ENCODE data around the gene LUZP1. TPM values are rescaled to one million over a fixed set of nuclear protein-coding genes. Genes with fewer than 3 reads are reported as not detected.

The LUZP1 gene
- total and polyA plus RNA-seq, 10 of the 15 experiments (the other 5 are each of a cell fraction or from before 2014, with no cell fraction given), result 11.3 to 28.2 (median 17.3) TPM

GRCh38 chr1:23210351-23210785 lies 41.7 kb upstream of the LUZP1 start (continued):
- TF ChIP-seq TCF7 (IDR thresholded peaks at IDR 0.05; ENCODE audit: borderline replicate concordance) (no peak), BACH1 (IDR thresholded peaks at IDR 0.05; ENCODE audit: borderline replicate concordance) (no peak), BRCA1 (IDR thresholded peaks at IDR 0.05; ENCODE audit: low read depth, low read length) (no peak)
- TF ChIP-seq, protein P1, sequence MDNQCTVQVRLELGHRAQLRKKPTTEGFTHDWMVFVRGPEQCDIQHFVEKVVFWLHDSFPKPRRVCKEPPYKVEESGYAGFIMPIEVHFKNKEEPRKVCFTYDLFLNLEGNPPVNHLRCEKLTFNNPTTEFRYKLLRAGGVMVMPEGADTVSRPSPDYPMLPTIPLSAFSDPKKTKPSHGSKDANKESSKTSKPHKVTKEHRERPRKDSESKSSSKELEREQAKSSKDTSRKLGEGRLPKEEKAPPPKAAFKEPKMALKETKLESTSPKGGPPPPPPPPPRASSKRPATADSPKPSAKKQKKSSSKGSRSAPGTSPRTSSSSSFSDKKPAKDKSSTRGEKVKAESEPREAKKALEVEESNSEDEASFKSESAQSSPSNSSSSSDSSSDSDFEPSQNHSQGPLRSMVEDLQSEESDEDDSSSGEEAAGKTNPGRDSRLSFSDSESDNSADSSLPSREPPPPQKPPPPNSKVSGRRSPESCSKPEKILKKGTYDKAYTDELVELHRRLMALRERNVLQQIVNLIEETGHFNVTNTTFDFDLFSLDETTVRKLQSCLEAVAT (IDR thresholded peaks at IDR 0.05), result no peak

DNA sequence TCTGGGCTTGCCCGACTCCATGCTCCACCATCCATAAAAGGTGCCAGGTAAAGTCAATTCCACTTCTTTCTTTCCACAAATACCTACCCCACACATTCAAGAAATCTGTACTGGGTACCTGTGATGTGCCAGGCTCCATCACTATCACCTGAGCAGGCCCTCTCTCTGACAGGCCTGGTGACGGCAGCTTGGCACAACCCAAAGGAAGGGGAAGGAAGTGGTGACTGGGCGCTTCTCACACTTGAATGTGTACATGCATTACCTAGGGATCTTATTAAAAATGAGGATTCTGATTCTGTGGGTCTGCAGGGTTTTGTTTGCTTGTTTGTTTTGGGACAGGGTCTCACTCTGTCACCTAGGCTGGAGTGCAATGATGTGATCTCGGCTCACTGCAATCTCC lies 41.1 kb upstream of the LUZP1 start:
- DNase-seq (ENCODE audit: low read depth, low spot score), result no peak
- WGBS (ENCODE audit: insufficient coverage, insufficient replicate concordance, low lambda C conversion rate, missing lambda C conversion rate), result 39% methylated on average over 4 of the region's 4 CpGs
- intact Hi-C loops (cut with micrococcal nuclease; ENCODE audit: unreplicated experiment), result loop anchor here (10.0 kb wide), 1 partner anchor 65 kb away; no protein-coding TSS in a partner anchor
- no peak for FAIRE-seq
- Histone ChIP-seq H3K4me1 (ENCODE audit: control insufficient read depth, insufficient read depth, low read length) (peaks cover 3% of the 10 kb centered on the region), H3K9me3 (replicated peaks; ENCODE audit: control insufficient read depth, insufficient read depth, low read length) (no peaks in the 10 kb centered on the region), H3K27me3 (replicated peaks in 1 of 2; ENCODE audit: control insufficient read depth in 2 of 2, insufficient read depth in 2 of 2, low read length in 1 of 2) (peaks cover 0 to 1% of the 10 kb centered on the region in 2 experiments; a peak in 1 of 4 replicates), H3K4me2 (ENCODE audit: control insufficient read depth, insufficient read depth) (no peak overlapping the region), H3K4me3 (no peak overlapping the region), H3K9ac (ENCODE audit: control insufficient read depth, insufficient read depth, low read length) (no peak overlapping the region), H3K79me2 (ENCODE audit: control insufficient read depth, insufficient read depth, low read length) (no peaks in the 10 kb centered on the region), H3K36me3 (ENCODE audit: control insufficient read depth in 2 of 2, insufficient read depth in 2 of 2, low read length in 1 of 2) (no peaks in the 10 kb centered on the region), H4K20me1 (ENCODE audit: control insufficient read depth, insufficient read depth) (no peaks in the 10 kb centered on the region), H3K27ac (ENCODE audit: control insufficient read depth, insufficient read depth) (no peak overlapping the region), H2AFZ (ENCODE audit: control insufficient read depth, low read depth, low read length) (no peak overlapping the region)
- CTCF ChIA-PET, result interaction anchor here (1.2 to 2.8 kb wide), 3 partner anchors 24 to 233 kb away, joined by 3 to 10 read pairs (median 4); no protein-coding TSS in a partner anchor
- RAD21 ChIA-PET (ENCODE audit: unreplicated experiment), result no interaction called here
- in situ Hi-C loops (cut with MboI), result no loop called here
- ATAC-seq, result no peak
- TF ChIP-seq HDAC6 (IDR thresholded peaks at IDR 0.05; ENCODE audit: unreplicated experiment) (no peak), ZSCAN29 (IDR thresholded peaks at IDR 0.05) (no peak), MTA3 (IDR thresholded peaks at IDR 0.05; ENCODE audit: borderline replicate concordance, low read length) (no peak), FOXM1 (IDR thresholded peaks at IDR 0.05; ENCODE audit: low read depth, low read length) (no peak), POLR2A (IDR thresholded peaks at IDR 0.05; ENCODE audit: low read depth, low read length) (no peak), EZH2 (IDR thresholded peaks at IDR 0.05; ENCODE audit: borderline replicate concordance, control insufficient read depth, low read depth, low read length) (no peak), CREB1 (IDR thresholded peaks at IDR 0.05; ENCODE audit: low read depth) (no peak), NFIC (IDR thresholded peaks at IDR 0.05; ENCODE audit: low read depth, low read length) (no peak), JUNB (IDR thresholded peaks at IDR 0.05) (no peak), JUND (IDR thresholded peaks at IDR 0.05; ENCODE audit: low read depth, low read length) (no peak), SIN3A (IDR thresholded peaks at IDR 0.05; ENCODE audit: low read depth, low read length) (no peak), ZNF274 (IDR thresholded peaks at IDR 0.05; ENCODE audit: insufficient read depth, insufficient read length) (no peak), ZBED1 (IDR thresholded peaks at IDR 0.05; ENCODE audit: borderline replicate concordance) (no peak)
- TF ChIP-seq, protein P2, sequence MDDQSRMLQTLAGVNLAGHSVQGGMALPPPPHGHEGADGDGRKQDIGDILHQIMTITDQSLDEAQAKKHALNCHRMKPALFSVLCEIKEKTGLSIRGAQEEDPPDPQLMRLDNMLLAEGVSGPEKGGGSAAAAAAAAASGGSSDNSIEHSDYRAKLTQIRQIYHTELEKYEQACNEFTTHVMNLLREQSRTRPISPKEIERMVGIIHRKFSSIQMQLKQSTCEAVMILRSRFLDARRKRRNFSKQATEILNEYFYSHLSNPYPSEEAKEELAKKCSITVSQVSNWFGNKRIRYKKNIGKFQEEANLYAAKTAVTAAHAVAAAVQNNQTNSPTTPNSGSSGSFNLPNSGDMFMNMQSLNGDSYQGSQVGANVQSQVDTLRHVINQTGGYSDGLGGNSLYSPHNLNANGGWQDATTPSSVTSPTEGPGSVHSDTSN (IDR thresholded peaks at IDR 0.05; ENCODE audit: insufficient replicate concordance, low read depth, low read length), result no peak
- TF ChIP-seq, protein P3, sequence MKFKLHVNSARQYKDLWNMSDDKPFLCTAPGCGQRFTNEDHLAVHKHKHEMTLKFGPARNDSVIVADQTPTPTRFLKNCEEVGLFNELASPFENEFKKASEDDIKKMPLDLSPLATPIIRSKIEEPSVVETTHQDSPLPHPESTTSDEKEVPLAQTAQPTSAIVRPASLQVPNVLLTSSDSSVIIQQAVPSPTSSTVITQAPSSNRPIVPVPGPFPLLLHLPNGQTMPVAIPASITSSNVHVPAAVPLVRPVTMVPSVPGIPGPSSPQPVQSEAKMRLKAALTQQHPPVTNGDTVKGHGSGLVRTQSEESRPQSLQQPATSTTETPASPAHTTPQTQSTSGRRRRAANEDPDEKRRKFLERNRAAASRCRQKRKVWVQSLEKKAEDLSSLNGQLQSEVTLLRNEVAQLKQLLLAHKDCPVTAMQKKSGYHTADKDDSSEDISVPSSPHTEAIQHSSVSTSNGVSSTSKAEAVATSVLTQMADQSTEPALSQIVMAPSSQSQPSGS (IDR thresholded peaks at IDR 0.05; ENCODE audit: low read length), result no peak
- no TSS peak for BruUV-seq (replicated peaks)
- SMC1A ChIA-PET (ENCODE audit: uncharacterized antibody, unreplicated experiment), result interaction anchor here (0.7 to 1.3 kb wide), 2 partner anchors 14 to 98 kb away, joined by 3 to 4 read pairs; no protein-coding TSS in a partner anchor
- POLR2A ChIA-PET, result no interaction called here

Data from GM12878 (cell line).